Measurements from ENCODE around the gene GPR152.
"Not testable (repeated sequence)": the region's sequence is repeated elsewhere in the genome, so short reads cannot be mapped to it uniquely, and the experiment has no call there.

Gene GPR152

DNA sequence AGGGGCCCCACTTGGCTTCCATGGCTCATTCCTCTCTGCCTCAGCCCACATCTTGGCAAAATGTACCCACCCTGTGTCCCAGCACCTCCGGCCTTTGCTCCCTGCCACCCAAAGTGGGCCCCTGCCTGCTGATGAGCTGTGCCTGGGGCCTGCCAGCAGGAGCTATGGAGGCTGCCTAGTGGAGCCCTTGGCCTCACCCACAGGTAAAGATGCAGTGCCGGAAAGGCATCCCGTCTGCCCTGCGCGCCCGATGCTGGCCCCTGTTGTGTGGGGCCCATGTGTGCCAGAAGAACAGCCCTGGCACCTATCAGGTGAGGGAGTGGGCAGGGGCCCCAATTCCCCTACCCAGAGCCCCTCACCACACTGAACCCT, 47.3 kb downstream of the GPR152 start:
- Histone ChIP-seq H3K9ac (ENCODE audit: low read length in 2 of 2) (no peak overlapping the region), H3K4me3 (ENCODE audit: low read length in 2 of 2) (peak overlapping the region in 1 of 2 donors; percentile 22), H3K36me3 (ENCODE audit: control insufficient read depth in 2 of 2, insufficient read depth in 2 of 2, low read length in 2 of 2) (no peaks in the 10 kb centered on the region), H3K27me3 (ENCODE audit: control insufficient read depth in 1 of 2, insufficient read depth in 2 of 2, low read length in 2 of 2) (peaks cover 37 to 49% of the 10 kb centered on the region in 2 donors), H3K27ac (ENCODE audit: low read length) (no peak overlapping the region), H3K4me1 (ENCODE audit: control insufficient read depth, insufficient read depth, low read length) (peaks cover 14% of the 10 kb centered on the region), H3K9me3 (ENCODE audit: control insufficient read depth in 2 of 2, low read length in 2 of 2) (no peaks in the 10 kb centered on the region)

DNA sequence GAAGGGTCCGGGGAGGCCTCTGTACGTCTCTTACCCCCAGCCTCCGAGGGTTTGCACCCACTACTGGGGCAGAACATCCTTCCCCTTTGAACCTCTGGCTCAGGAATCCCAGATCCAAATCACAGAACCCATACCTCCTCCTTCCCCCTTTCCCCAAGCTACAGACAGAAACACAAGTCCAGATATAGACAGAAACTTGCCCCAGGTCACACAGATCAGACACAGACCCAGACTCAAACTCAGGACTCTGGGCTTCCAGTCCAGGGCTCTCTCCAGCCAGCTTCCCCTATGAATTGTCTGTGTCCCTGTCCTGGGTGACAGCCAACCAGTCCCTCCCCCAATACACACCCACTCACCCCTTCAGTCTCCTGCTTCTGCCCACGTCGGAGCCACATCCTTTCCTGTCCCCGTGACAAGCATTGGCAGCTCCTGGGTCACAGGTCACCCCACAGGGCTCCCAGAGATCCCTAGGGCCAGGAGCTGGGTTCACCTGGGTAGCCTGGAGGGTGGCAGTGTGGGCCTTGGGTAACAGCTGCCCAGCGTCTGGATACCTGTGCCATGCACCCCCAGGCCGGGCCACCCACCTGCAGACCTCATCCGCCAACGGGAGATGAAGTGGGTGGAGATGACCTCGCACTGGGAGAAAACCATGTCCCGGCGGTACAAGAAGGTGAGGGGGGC, 47.9 kb downstream of the GPR152 start:
- no peaks in the 10 kb centered on the region for H3K36me3 ChIP-seq (ENCODE audit: control insufficient read depth in 2 of 2, insufficient read depth in 2 of 2, low read length in 2 of 2)
- peak overlapping the region in 1 of 2 donors; percentile 22 for H3K4me3 ChIP-seq (ENCODE audit: low read length in 2 of 2)
- no peak overlapping the region for H3K27ac ChIP-seq (ENCODE audit: low read length)
- no peaks in the 10 kb centered on the region for H3K9me3 ChIP-seq (ENCODE audit: control insufficient read depth in 2 of 2, low read length in 2 of 2)
- H3K9ac ChIP-seq (ENCODE audit: low read length in 2 of 2) = no peak overlapping the region
- peaks cover 33 to 44% of the 10 kb centered on the region in 2 donors for H3K27me3 ChIP-seq (ENCODE audit: control insufficient read depth in 1 of 2, insufficient read depth in 2 of 2, low read length in 2 of 2)
- H3K4me1 ChIP-seq (ENCODE audit: control insufficient read depth, insufficient read depth, low read length) = peaks cover 18% of the 10 kb centered on the region

DNA sequence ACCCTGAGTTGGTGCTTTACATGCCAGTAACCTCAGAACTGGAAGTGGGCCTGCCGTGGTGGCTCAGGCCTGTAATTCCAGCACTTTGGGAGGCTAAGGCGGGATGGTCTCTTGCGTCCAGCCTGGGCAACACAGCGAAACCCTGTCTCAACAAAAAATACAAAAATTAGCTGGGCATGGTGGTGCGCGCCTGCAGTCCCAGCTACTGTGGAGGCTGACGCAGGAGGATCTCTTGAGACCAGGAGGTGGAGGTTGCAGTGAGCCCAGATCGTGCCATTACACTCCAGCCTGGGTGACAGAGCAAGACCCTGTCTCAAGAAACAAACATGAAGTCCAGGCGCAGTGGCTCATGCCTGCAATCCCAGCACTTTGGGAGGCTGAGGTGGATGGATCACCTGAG, 49.4 kb downstream of the GPR152 start:
- H3K9ac ChIP-seq (ENCODE audit: low read length in 2 of 2); H3K27ac ChIP-seq (ENCODE audit: low read length); H3K9me3 ChIP-seq (ENCODE audit: control insufficient read depth in 2 of 2, low read length in 2 of 2); H3K4me3 ChIP-seq (ENCODE audit: low read length in 2 of 2): not testable (repeated sequence)
- peaks cover 22 to 29% of the 10 kb centered on the region in 2 donors for H3K27me3 ChIP-seq (ENCODE audit: control insufficient read depth in 1 of 2, insufficient read depth in 2 of 2, low read length in 2 of 2)
- H3K36me3 ChIP-seq (ENCODE audit: control insufficient read depth in 2 of 2, insufficient read depth in 2 of 2, low read length in 2 of 2) = peaks cover 11 to 14% of the 10 kb centered on the region in 2 donors
- peaks cover 27% of the 10 kb centered on the region for H3K4me1 ChIP-seq (ENCODE audit: control insufficient read depth, insufficient read depth, low read length)

DNA sequence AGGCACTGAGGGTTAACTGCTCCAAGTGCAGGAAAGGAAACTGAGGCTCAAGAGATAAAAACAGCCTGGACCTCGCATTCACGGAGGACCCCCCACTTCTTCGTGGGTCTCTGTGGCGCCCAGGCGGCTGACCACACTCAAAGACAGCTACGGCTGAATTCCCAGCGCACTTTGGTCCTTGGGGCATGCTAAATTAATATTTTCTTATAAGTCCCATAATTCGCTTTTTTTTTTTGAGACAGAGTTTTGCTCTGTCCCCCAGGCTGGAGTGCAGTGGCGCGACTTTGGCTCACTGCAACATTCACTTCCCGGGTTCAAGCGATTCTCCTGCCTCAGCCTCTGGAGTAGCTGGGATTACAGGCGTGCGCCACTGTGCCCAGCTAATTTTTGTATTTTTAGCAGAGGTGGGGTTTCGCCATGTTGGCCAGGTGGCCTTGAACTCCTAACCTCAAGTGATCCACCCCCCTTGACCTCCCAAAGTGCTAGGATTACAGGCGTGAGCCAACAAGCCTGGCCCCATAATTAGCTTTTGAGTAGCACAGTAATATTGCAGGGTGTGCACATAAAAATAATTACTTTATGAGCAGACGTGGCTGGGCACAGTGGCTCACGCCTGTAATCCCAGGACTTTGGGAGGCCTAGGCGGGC, 50.2 kb downstream of the GPR152 start:
- H3K27ac ChIP-seq (ENCODE audit: low read length) = peak overlapping the region; percentile 74
- peak overlapping the region; percentile 3 to 73 for H3K9ac ChIP-seq (ENCODE audit: low read length in 2 of 2)
- peaks cover 16 to 21% of the 10 kb centered on the region in 2 donors for H3K27me3 ChIP-seq (ENCODE audit: control insufficient read depth in 1 of 2, insufficient read depth in 2 of 2, low read length in 2 of 2)
- H3K4me1 ChIP-seq (ENCODE audit: control insufficient read depth, insufficient read depth, low read length) = peaks cover 27% of the 10 kb centered on the region
- H3K9me3 ChIP-seq (ENCODE audit: control insufficient read depth in 2 of 2, low read length in 2 of 2) = not testable (repeated sequence)
- peak overlapping the region; percentile 39 to 74 for H3K4me3 ChIP-seq (ENCODE audit: low read length in 2 of 2)
- peaks cover 18 to 22% of the 10 kb centered on the region in 2 donors for H3K36me3 ChIP-seq (ENCODE audit: control insufficient read depth in 2 of 2, insufficient read depth in 2 of 2, low read length in 2 of 2)

DNA sequence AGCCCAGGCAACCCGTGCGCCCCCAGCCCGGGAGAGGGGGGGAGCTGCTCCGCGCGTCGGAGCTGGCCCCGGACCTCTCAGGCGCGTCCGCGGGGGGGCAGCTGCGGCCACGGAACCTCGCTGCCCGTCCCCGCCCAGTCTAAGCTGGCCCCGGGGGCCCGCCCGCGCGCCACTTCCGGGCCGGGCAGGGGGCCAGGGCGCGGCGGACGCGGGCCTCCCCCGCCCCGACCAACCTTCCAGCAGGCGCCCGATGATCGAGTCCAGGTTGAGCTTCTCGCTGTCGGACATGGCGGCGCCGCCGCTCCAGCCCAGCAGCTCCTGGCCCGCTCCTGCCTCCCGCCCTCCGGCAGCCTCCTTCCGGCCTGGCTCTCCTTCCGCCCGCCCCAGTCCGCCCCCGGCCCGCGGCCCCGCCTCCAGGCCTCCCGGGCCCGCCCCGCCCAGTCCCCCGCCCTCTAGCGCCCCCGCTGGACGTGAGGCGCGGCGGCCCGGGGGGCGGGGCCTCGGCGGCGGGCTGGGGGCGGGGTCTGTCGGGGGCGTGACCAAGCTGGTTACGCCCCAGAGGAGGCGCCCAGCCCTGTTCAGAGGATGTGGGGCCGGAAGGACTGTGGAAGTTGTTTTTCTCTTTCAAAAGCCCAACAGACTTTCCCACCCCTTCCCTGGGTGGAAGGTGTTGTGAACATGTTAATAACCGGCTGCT, 50.9 kb downstream of the GPR152 start, which contains the start of gene PPP1CA:
TSS of gene PPP1CA (minus strand) at position 364 of the 697 bp plus-strand sequence. CDS start at position 288, 76 bp downstream.
- Histone ChIP-seq H3K9ac (ENCODE audit: low read length in 2 of 2) (peak within 1 kb of the TSS; percentile 89 to 90), H3K27ac (ENCODE audit: low read length) (peak within 1 kb of the TSS; percentile 91), H3K4me1 (ENCODE audit: control insufficient read depth, insufficient read depth, low read length) (peaks cover 27% of the 10 kb centered on the region), H3K9me3 (ENCODE audit: control insufficient read depth in 2 of 2, low read length in 2 of 2) (no peaks in the 10 kb centered on the region), H3K36me3 (ENCODE audit: control insufficient read depth in 2 of 2, insufficient read depth in 2 of 2, low read length in 2 of 2) (peaks cover 18 to 22% of the 10 kb centered on the region in 2 donors), H3K4me3 (ENCODE audit: low read length in 2 of 2) (peak within 1 kb of the TSS; percentile 73 to 88), H3K27me3 (ENCODE audit: control insufficient read depth in 1 of 2, insufficient read depth in 2 of 2, low read length in 2 of 2) (peaks cover 14 to 17% of the 10 kb centered on the region in 2 donors)

Measured in stomach smooth muscle (tissue), 2 donors.